ENCODE data around the gene MEAK7.

GRCh38 chr16:84527532-84528269 lies 23.2 kb upstream of the MEAK7 start:
- TF ChIP-seq CTCF (IDR thresholded peaks at IDR 0.05; ENCODE audit: low read depth, low read length, poor library complexity, severe bottlenecking) (no peak), EZH2phosphoT487 (IDR thresholded peaks at IDR 0.05; ENCODE audit: borderline replicate concordance, low read length) (no peak)

Data from DOHH2 (cell line).